ENCODE measurements around the gene SPATA3. TPM values are rescaled to one million over a fixed set of nuclear protein-coding genes. Genes with fewer than 3 reads are reported as not detected.

Gene SPATA3
- total and polyA plus RNA-seq, 2 donors (not counting 1 experiment from before 2014, with no cell fraction given): not detected

DNA sequence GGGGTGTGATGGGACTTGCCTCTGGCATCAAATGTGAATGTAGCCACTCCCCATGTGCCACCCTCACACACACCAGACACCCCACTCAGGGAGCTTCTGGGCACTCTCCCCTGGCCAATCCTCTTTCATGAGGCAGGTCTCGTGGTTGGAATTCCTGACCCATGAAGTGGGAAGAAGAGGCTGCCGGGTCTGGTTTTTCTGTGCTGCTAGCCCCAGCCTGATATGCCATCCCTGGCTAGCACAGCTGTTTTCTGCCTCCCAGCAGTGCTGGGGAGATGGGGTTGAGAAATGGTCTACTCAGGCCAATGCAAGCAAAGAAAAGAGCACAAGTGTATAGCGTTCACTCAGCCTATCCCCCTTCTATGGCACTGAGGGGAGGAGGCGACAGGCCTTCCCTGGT lies 40.2 kb downstream of the SPATA3 start:
- no peak overlapping the region for H3K4me3 ChIP-seq (replicated peaks in 1 of 4; ENCODE audit: control extremely low read depth in 1 of 4, insufficient read depth in 1 of 4, low read depth in 3 of 4, low read length in 4 of 4)

GRCh38 chr2:231036578-231037106 lies 40.7 kb downstream of the SPATA3 start:
- Histone ChIP-seq H3K27me3 (ENCODE audit: control insufficient read depth, insufficient read depth, low read length) (peaks cover 30% of the 10 kb centered on the region), H3K27ac (ENCODE audit: insufficient read depth, low read length) (no peak overlapping the region), H2AFZ (ENCODE audit: low read length) (no peak overlapping the region), H3K4me1 (ENCODE audit: control insufficient read depth, extremely low read depth, insufficient read depth, low read length) (no peaks in the 10 kb centered on the region), H3K36me3 (ENCODE audit: control insufficient read depth, insufficient read depth, low read length) (no peaks in the 10 kb centered on the region), H3K4me3 (replicated peaks in 1 of 4; ENCODE audit: control extremely low read depth in 1 of 4, insufficient read depth in 1 of 4, low read depth in 3 of 4, low read length in 4 of 4) (no peak overlapping the region), H4K20me1 (ENCODE audit: control insufficient read depth, extremely low read depth, insufficient read depth, low read length) (no peaks in the 10 kb centered on the region), H3K9ac (ENCODE audit: insufficient read depth, low read length) (no peak overlapping the region), H3K9me3 (ENCODE audit: control insufficient read depth, insufficient read depth, low read depth, low read length) (no peaks in the 10 kb centered on the region), H3K79me2 (ENCODE audit: control insufficient read depth, insufficient read depth, low read length) (no peaks in the 10 kb centered on the region), H3K4me2 (ENCODE audit: extremely low read depth, insufficient read depth, low read length) (no peak overlapping the region)
- no peak for DNase-seq (ENCODE audit: low read depth in 2 of 2)
- TF ChIP-seq EZH2 (IDR thresholded peaks at IDR 0.05; ENCODE audit: low read length, missing control alignments) (peak; percentile 52), CTCF (conservative IDR thresholded peaks at IDR 0.05 in 1 of 2, IDR thresholded peaks at IDR 0.05 in 1 of 2; ENCODE audit: low read depth in 1 of 2, low read length in 2 of 2) (no peak)

More for the DNA sequence above, 40.2 kb downstream of the SPATA3 start:
- no peak overlapping the region for H3K27ac ChIP-seq (ENCODE audit: insufficient read depth, low read length)
- peaks cover 32% of the 10 kb centered on the region for H3K27me3 ChIP-seq (ENCODE audit: control insufficient read depth, insufficient read depth, low read length)
- no peaks in the 10 kb centered on the region for H3K79me2 ChIP-seq (ENCODE audit: control insufficient read depth, insufficient read depth, low read length)
- H3K36me3 ChIP-seq (ENCODE audit: control insufficient read depth, insufficient read depth, low read length): no peaks in the 10 kb centered on the region
- H3K9ac ChIP-seq (ENCODE audit: insufficient read depth, low read length): no peak overlapping the region
- TF ChIP-seq CTCF (conservative IDR thresholded peaks at IDR 0.05 in 1 of 2, IDR thresholded peaks at IDR 0.05 in 1 of 2; ENCODE audit: low read depth in 1 of 2, low read length in 2 of 2): no peak
- TF ChIP-seq EZH2 (IDR thresholded peaks at IDR 0.05; ENCODE audit: low read length, missing control alignments): peak; percentile 46
- no peak overlapping the region for H3K4me2 ChIP-seq (ENCODE audit: extremely low read depth, insufficient read depth, low read length)
- no peaks in the 10 kb centered on the region for H4K20me1 ChIP-seq (ENCODE audit: control insufficient read depth, extremely low read depth, insufficient read depth, low read length)
- H3K4me1 ChIP-seq (ENCODE audit: control insufficient read depth, extremely low read depth, insufficient read depth, low read length): no peaks in the 10 kb centered on the region
- H3K9me3 ChIP-seq (ENCODE audit: control insufficient read depth, insufficient read depth, low read depth, low read length): no peaks in the 10 kb centered on the region
- H2AFZ ChIP-seq (ENCODE audit: low read length): no peak overlapping the region
- no peak for DNase-seq (ENCODE audit: low read depth in 2 of 2)

GRCh38 chr2:231037202-231037730 lies 41.3 kb downstream of the SPATA3 start, which contains the start of gene C2orf72:
Gene C2orf72 (plus strand): TSS chr2:231037523. CDS start chr2:231037566, 43 bp downstream.
- no peak for TF ChIP-seq CTCF (conservative IDR thresholded peaks at IDR 0.05 in 1 of 2, IDR thresholded peaks at IDR 0.05 in 1 of 2; ENCODE audit: low read depth in 1 of 2, low read length in 2 of 2)
- peak; percentile 86 for TF ChIP-seq EZH2 (IDR thresholded peaks at IDR 0.05; ENCODE audit: low read length, missing control alignments)
- Histone ChIP-seq H4K20me1 (ENCODE audit: control insufficient read depth, extremely low read depth, insufficient read depth, low read length) (no peaks in the 10 kb centered on the region), H3K79me2 (ENCODE audit: control insufficient read depth, insufficient read depth, low read length) (no peaks in the 10 kb centered on the region), H3K27ac (ENCODE audit: insufficient read depth, low read length) (no peak within 1 kb of the TSS), H3K4me2 (ENCODE audit: extremely low read depth, insufficient read depth, low read length) (peak within 1 kb of the TSS; percentile 35), H3K4me3 (replicated peaks in 1 of 4; ENCODE audit: control extremely low read depth in 1 of 4, insufficient read depth in 1 of 4, low read depth in 3 of 4, low read length in 4 of 4) (no peak within 1 kb of the TSS), H3K4me1 (ENCODE audit: control insufficient read depth, extremely low read depth, insufficient read depth, low read length) (no peaks in the 10 kb centered on the region), H3K9me3 (ENCODE audit: control insufficient read depth, insufficient read depth, low read depth, low read length) (no peaks in the 10 kb centered on the region), H3K9ac (ENCODE audit: insufficient read depth, low read length) (no peak within 1 kb of the TSS), H3K27me3 (ENCODE audit: control insufficient read depth, insufficient read depth, low read length) (peaks cover 30% of the 10 kb centered on the region), H3K36me3 (ENCODE audit: control insufficient read depth, insufficient read depth, low read length) (no peaks in the 10 kb centered on the region), H2AFZ (ENCODE audit: low read length) (peak within 1 kb of the TSS; percentile 20)
- no peak for DNase-seq (ENCODE audit: low read depth in 2 of 2)
